Esophagus muscularis mucosa (tissue), 4 donors: ENCODE measurements around the gene CREBRF.

ENCODE experiments used
- EP300 ChIP-seq: sonication (generic); formaldehyde crosslinking; IDR thresholded peaks from one replicate; pipeline ENCODE4 v1.6.1; 2017; ENCODE audit warnings: antibody characterized with exemption
- POLR2A ChIP-seq: fragments of 450-650 bp; IDR thresholded peaks from one replicate; pipeline ENCODE4 v1.6.1; 2017; ENCODE audit warnings: antibody characterized with exemption, moderate library complexity, mild to moderate bottlenecking, low read depth
- POLR2AphosphoS5 ChIP-seq, 2 donors: sonication (generic); formaldehyde crosslinking; IDR thresholded peaks; one replicate each; pipeline ENCODE4 v1.6.1; 2017; ENCODE audit warnings: antibody characterized with exemption in 2 of 2
- TF ChIP-seq, protein P1 (sequence below), 3 experiments: fragments of 200-600 bp in 2 of 3; fragments of 450-650 bp in 1 of 3; sonication (generic) in 2 of 3; IDR thresholded peaks; one replicate each; pipeline ENCODE4 v1.5.1; 2017 to 2019; ENCODE audit warnings: antibody characterized with exemption in 3 of 3, mild to moderate bottlenecking in 2 of 3, moderate library complexity in 1 of 3

DNA sequence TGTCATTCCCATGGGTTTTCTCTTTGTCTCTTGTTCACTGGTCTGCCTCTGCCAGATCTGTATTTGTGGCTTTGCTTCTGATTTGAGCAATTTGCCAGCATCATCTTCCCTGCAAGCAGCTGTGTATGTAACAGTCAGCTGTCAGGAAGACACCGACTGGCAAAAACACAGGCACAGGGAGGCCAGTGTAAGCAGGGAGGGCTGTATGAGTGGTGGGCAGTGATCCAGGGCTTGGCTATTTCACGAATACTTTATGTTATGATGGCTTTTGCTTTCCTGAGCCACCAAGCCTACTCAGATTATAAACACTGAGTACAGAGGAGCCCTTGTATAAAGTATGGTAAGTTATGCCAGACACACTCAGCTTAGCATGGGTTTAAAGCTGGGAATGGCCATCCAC is 99.8 kb downstream of the CREBRF start:
- no peak for TF ChIP-seq POLR2A
- TF ChIP-seq, protein P1, sequence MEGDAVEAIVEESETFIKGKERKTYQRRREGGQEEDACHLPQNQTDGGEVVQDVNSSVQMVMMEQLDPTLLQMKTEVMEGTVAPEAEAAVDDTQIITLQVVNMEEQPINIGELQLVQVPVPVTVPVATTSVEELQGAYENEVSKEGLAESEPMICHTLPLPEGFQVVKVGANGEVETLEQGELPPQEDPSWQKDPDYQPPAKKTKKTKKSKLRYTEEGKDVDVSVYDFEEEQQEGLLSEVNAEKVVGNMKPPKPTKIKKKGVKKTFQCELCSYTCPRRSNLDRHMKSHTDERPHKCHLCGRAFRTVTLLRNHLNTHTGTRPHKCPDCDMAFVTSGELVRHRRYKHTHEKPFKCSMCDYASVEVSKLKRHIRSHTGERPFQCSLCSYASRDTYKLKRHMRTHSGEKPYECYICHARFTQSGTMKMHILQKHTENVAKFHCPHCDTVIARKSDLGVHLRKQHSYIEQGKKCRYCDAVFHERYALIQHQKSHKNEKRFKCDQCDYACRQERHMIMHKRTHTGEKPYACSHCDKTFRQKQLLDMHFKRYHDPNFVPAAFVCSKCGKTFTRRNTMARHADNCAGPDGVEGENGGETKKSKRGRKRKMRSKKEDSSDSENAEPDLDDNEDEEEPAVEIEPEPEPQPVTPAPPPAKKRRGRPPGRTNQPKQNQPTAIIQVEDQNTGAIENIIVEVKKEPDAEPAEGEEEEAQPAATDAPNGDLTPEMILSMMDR (IDR thresholded peaks at IDR 0.05), result no peak
- no peak for TF ChIP-seq POLR2AphosphoS5 (IDR thresholded peaks at IDR 0.05)
- TF ChIP-seq EP300, result no peak
